ENCODE results near the gene ALK.

The ALK gene

GRCh38 chr2:29578084-29578598 is 343.2 kb downstream of the ALK start:
- no peak for DNase-seq (ENCODE audit: low read depth)
- TF ChIP-seq CTCF (IDR thresholded peaks at IDR 0.05; ENCODE audit: insufficient read depth, low read depth, low read length, missing control alignments), result no peak
- no peak overlapping the region for H3K4me3 ChIP-seq (ENCODE audit: low read depth, low read length)

GRCh38 chr2:29576231-29576630 is 345.2 kb downstream of the ALK start:
- no peak for TF ChIP-seq CTCF (IDR thresholded peaks at IDR 0.05; ENCODE audit: insufficient read depth, low read depth, low read length, missing control alignments)
- DNase-seq (ENCODE audit: low read depth), result no peak
- no peak overlapping the region for H3K4me3 ChIP-seq (ENCODE audit: low read depth, low read length)

GRCh38 chr2:29575370-29575890 is 346.0 kb downstream of the ALK start:
- TF ChIP-seq CTCF (IDR thresholded peaks at IDR 0.05; ENCODE audit: insufficient read depth, low read depth, low read length, missing control alignments), result no peak
- H3K4me3 ChIP-seq (ENCODE audit: low read depth, low read length), result no peak overlapping the region
- DNase-seq (ENCODE audit: low read depth), result no peak

- H3K4me3 ChIP-seq (ENCODE audit: low read depth, low read length), result no peak overlapping the region
- no peak for TF ChIP-seq CTCF (IDR thresholded peaks at IDR 0.05; ENCODE audit: insufficient read depth, low read depth, low read length, missing control alignments)
- DNase-seq (ENCODE audit: low read depth), result no peak
Measured at GRCh38 chr2:29573612-29574011, 347.8 kb downstream of the ALK start.

GRCh38 chr2:29573147-29573546 is 348.2 kb downstream of the ALK start:
- no peak overlapping the region for H3K4me3 ChIP-seq (ENCODE audit: low read depth, low read length)
- TF ChIP-seq CTCF (IDR thresholded peaks at IDR 0.05; ENCODE audit: insufficient read depth, low read depth, low read length, missing control alignments), result no peak
- DNase-seq (ENCODE audit: low read depth), result no peak

- no peak for DNase-seq (ENCODE audit: low read depth)
- no peak overlapping the region for H3K4me3 ChIP-seq (ENCODE audit: low read depth, low read length)
- TF ChIP-seq CTCF (IDR thresholded peaks at IDR 0.05; ENCODE audit: insufficient read depth, low read depth, low read length, missing control alignments), result no peak
Measured at GRCh38 chr2:29570539-29570938, 350.8 kb downstream of the ALK start.

- no peak for TF ChIP-seq CTCF (IDR thresholded peaks at IDR 0.05; ENCODE audit: insufficient read depth, low read depth, low read length, missing control alignments)
- no peak overlapping the region for H3K4me3 ChIP-seq (ENCODE audit: low read depth, low read length)
- no peak for DNase-seq (ENCODE audit: low read depth)
Measured at GRCh38 chr2:29567906-29568520, 353.4 kb downstream of the ALK start.

Measured in GM12865 (cell line).